Measurements from ENCODE around the gene LYZL2. TPM values are rescaled to one million over a fixed set of nuclear protein-coding genes. Genes with fewer than 3 reads are reported as not detected.
A peak's percentile ranks its signal among the peaks of the same experiment; 100 is the strongest.
"Not testable (repeated sequence)": the region's sequence is repeated elsewhere in the genome, so short reads cannot be mapped to it uniquely, and the experiment has no call there.

LYZL2 gene
- total and polyA plus RNA-seq, 2 donors from 2014 or later, result not detected

GRCh38 chr10:30674796-30675195 lies 45.2 kb upstream of the LYZL2 start:
- no peak for TF ChIP-seq CTCF (IDR thresholded peaks at IDR 0.05; ENCODE audit: borderline replicate concordance, extremely low read depth, insufficient read depth)
- DNase-seq (no peak), FAIRE-seq (no peak)
- Histone ChIP-seq H3K36me3 (ENCODE audit: control insufficient read depth in 2 of 3, insufficient read depth in 3 of 3, low read length in 3 of 3) (no peaks in the 10 kb centered on the region), H3K9ac (ENCODE audit: low read length in 3 of 3) (no peak overlapping the region), H3K4me1 (ENCODE audit: control insufficient read depth in 2 of 3, insufficient read depth in 2 of 3, low read depth in 1 of 3, low read length in 3 of 3) (no peaks in the 10 kb centered on the region), H3K9me3 (ENCODE audit: control insufficient read depth in 2 of 3, insufficient read depth in 1 of 3, low read length in 3 of 3) (no peaks in the 10 kb centered on the region), H3K27me3 (ENCODE audit: control insufficient read depth, insufficient read depth, low read length) (no peaks in the 10 kb centered on the region), H3K27ac (ENCODE audit: low read depth in 2 of 2, low read length in 2 of 2) (no peak overlapping the region), H3K4me3 (ENCODE audit: low read length in 3 of 3) (no peak overlapping the region)
- intact Hi-C loops (cut with DNase I), result no loop called here

GRCh38 chr10:30673262-30673661 lies 43.7 kb upstream of the LYZL2 start:
- intact Hi-C loops (cut with DNase I); H3K27ac ChIP-seq (ENCODE audit: low read depth in 2 of 2, low read length in 2 of 2); H3K27me3 ChIP-seq (ENCODE audit: control insufficient read depth, insufficient read depth, low read length); H3K36me3 ChIP-seq (ENCODE audit: control insufficient read depth in 2 of 3, insufficient read depth in 3 of 3, low read length in 3 of 3); FAIRE-seq; H3K9ac ChIP-seq (ENCODE audit: low read length in 3 of 3); H3K4me3 ChIP-seq (ENCODE audit: low read length in 3 of 3); H3K9me3 ChIP-seq (ENCODE audit: control insufficient read depth in 2 of 3, insufficient read depth in 1 of 3, low read length in 3 of 3); DNase-seq; H3K4me1 ChIP-seq (ENCODE audit: control insufficient read depth in 2 of 3, insufficient read depth in 2 of 3, low read depth in 1 of 3, low read length in 3 of 3): not testable (repeated sequence)

GRCh38 chr10:30672338-30672737 lies 42.8 kb upstream of the LYZL2 start:
- H3K27me3 ChIP-seq (ENCODE audit: control insufficient read depth, insufficient read depth, low read length); H3K9me3 ChIP-seq (ENCODE audit: control insufficient read depth in 2 of 3, insufficient read depth in 1 of 3, low read length in 3 of 3); DNase-seq; H3K9ac ChIP-seq (ENCODE audit: low read length in 3 of 3); H3K27ac ChIP-seq (ENCODE audit: low read depth in 2 of 2, low read length in 2 of 2); FAIRE-seq; H3K4me3 ChIP-seq (ENCODE audit: low read length in 3 of 3); H3K4me1 ChIP-seq (ENCODE audit: control insufficient read depth in 2 of 3, insufficient read depth in 2 of 3, low read depth in 1 of 3, low read length in 3 of 3); intact Hi-C loops (cut with DNase I); H3K36me3 ChIP-seq (ENCODE audit: control insufficient read depth in 2 of 3, insufficient read depth in 3 of 3, low read length in 3 of 3): not testable (repeated sequence)

GRCh38 chr10:30671026-30671616 lies 41.6 kb upstream of the LYZL2 start:
- peak overlapping the region in 1 of 3 donors; percentile 10 for H3K9ac ChIP-seq (ENCODE audit: low read length in 3 of 3)
- FAIRE-seq (peak; percentile 62), DNase-seq (peak in 3 of 5 donors; percentile 45 to 91 (median 89))
- peak; percentile 73 for TF ChIP-seq CTCF (IDR thresholded peaks at IDR 0.05; ENCODE audit: borderline replicate concordance, extremely low read depth, insufficient read depth)
- no peaks in the 10 kb centered on the region for H3K4me1 ChIP-seq (ENCODE audit: control insufficient read depth in 2 of 3, insufficient read depth in 2 of 3, low read depth in 1 of 3, low read length in 3 of 3)
- intact Hi-C loops (cut with DNase I), result no loop called here
- H3K4me3 ChIP-seq (ENCODE audit: low read length in 3 of 3), result peak overlapping the region in 2 of 3 donors; percentile 34 to 61
- H3K27ac ChIP-seq (ENCODE audit: low read depth in 2 of 2, low read length in 2 of 2), result no peak overlapping the region
- no peaks in the 10 kb centered on the region for H3K36me3 ChIP-seq (ENCODE audit: control insufficient read depth in 2 of 3, insufficient read depth in 3 of 3, low read length in 3 of 3)
- no peaks in the 10 kb centered on the region for H3K27me3 ChIP-seq (ENCODE audit: control insufficient read depth, insufficient read depth, low read length)
- no peaks in the 10 kb centered on the region for H3K9me3 ChIP-seq (ENCODE audit: control insufficient read depth in 2 of 3, insufficient read depth in 1 of 3, low read length in 3 of 3)

GRCh38 chr10:30667982-30668381 lies 38.4 kb upstream of the LYZL2 start:
- H3K4me3 ChIP-seq (ENCODE audit: low read length in 3 of 3); H3K9me3 ChIP-seq (ENCODE audit: control insufficient read depth in 2 of 3, insufficient read depth in 1 of 3, low read length in 3 of 3); intact Hi-C loops (cut with DNase I); H3K4me1 ChIP-seq (ENCODE audit: control insufficient read depth in 2 of 3, insufficient read depth in 2 of 3, low read depth in 1 of 3, low read length in 3 of 3); FAIRE-seq; DNase-seq; H3K9ac ChIP-seq (ENCODE audit: low read length in 3 of 3); H3K36me3 ChIP-seq (ENCODE audit: control insufficient read depth in 2 of 3, insufficient read depth in 3 of 3, low read length in 3 of 3); H3K27ac ChIP-seq (ENCODE audit: low read depth in 2 of 2, low read length in 2 of 2); H3K27me3 ChIP-seq (ENCODE audit: control insufficient read depth, insufficient read depth, low read length): not testable (repeated sequence)

GRCh38 chr10:30663403-30663802 lies 33.9 kb upstream of the LYZL2 start:
- H3K9me3 ChIP-seq (ENCODE audit: control insufficient read depth in 2 of 3, insufficient read depth in 1 of 3, low read length in 3 of 3); FAIRE-seq; intact Hi-C loops (cut with DNase I); H3K4me1 ChIP-seq (ENCODE audit: control insufficient read depth in 2 of 3, insufficient read depth in 2 of 3, low read depth in 1 of 3, low read length in 3 of 3); H3K36me3 ChIP-seq (ENCODE audit: control insufficient read depth in 2 of 3, insufficient read depth in 3 of 3, low read length in 3 of 3); H3K4me3 ChIP-seq (ENCODE audit: low read length in 3 of 3); DNase-seq; H3K9ac ChIP-seq (ENCODE audit: low read length in 3 of 3); H3K27me3 ChIP-seq (ENCODE audit: control insufficient read depth, insufficient read depth, low read length); H3K27ac ChIP-seq (ENCODE audit: low read depth in 2 of 2, low read length in 2 of 2): not testable (repeated sequence)

Measured in kidney (tissue), 14 donors.